Ascending aorta (tissue), 2 donors: Measurements from ENCODE around the gene SNTG2. TPM values are rescaled to one million over a fixed set of nuclear protein-coding genes. Genes with fewer than 3 reads are reported as not detected.

ENCODE experiments used
- DNase-seq, 2 donors: peaks; one replicate each; pipeline ENCODE4 v3.0.0-alpha.2; 2019; ENCODE audit warnings: low spot score in 2 of 2
- H3K27ac ChIP-seq, 2 donors: fragments of 200-600 bp; sonication (generic); one replicate each; pipeline ENCODE4 v1.5.1; 2016 to 2017; ENCODE audit warnings: mild to moderate bottlenecking in 1 of 2
- H3K27me3 ChIP-seq: fragments of 200-600 bp; sonication (generic); one replicate; pipeline ENCODE4 v1.5.1; 2017
- H3K36me3 ChIP-seq, 2 donors: fragments of 200-600 bp; sonication (generic); one replicate each; pipeline ENCODE4 v1.5.1; 2016
- H3K4me1 ChIP-seq, 2 donors: fragments of 200-600 bp; sonication (generic); one replicate each; pipeline ENCODE4 v1.5.1; 2016 to 2017; ENCODE audit warnings: mild to moderate bottlenecking in 1 of 2
- H3K4me3 ChIP-seq, 2 donors: fragments of 200-600 bp; sonication (generic); one replicate each; pipeline ENCODE4 v1.5.1; 2016 to 2017; ENCODE audit warnings: mild to moderate bottlenecking in 1 of 2
- H3K9me3 ChIP-seq, 2 donors: fragments of 200-600 bp; sonication (generic); one replicate each; pipeline ENCODE4 v1.5.1; 2016
- intact Hi-C: fragments of 100-400 bp; cut with DNase I; formaldehyde crosslinking; loops from one replicate; pipeline ENCODE4 v1.15.1; 2023
- total RNA-seq: library from RNA; depleted of rRNA; stranded (reverse); fragments of >200 nt; gene quantifications from one replicate; pipeline ENCODE4 v1.1.0, GENCODE V29; 2016
- TF ChIP-seq, protein P1 (sequence below), 3 experiments: fragments of 200-600 bp in 2 of 3; fragments of 450-650 bp in 1 of 3; sonication (generic) in 2 of 3; IDR thresholded peaks; one replicate each; pipeline ENCODE4 v1.5.1; 2016 to 2019; ENCODE audit warnings: antibody characterized with exemption in 3 of 3, mild to moderate bottlenecking in 1 of 3, moderate library complexity in 1 of 3

The SNTG2 gene
- total RNA-seq, 1 donor from 2014 or later: 9.9 TPM

DNA sequence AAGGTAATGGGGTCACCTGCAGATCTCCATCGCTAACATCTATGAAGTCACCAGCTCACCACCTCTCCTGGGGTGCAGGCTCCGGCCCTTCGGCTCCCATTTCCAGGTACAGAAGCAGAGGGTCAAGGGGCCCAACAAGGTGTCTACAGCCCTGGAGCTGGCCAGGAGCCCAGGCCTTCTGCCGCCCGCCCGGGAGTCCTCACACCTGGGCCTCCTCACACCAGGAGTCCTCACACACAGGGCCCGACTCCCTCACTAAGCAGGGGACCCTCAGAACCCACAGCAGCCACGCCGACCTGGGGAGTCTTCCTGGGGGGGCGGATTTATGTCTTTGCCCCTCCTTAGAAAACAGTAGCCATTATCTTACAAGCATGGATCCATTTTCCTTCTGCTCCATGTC, 419.3 kb downstream of the SNTG2 start:
- no peak for DNase-seq
- intact Hi-C loops: no loop called here
- Histone ChIP-seq H3K4me1 (no peaks in the 10 kb centered on the region), H3K36me3 (no peaks in the 10 kb centered on the region), H3K27me3 (no peaks in the 10 kb centered on the region), H3K27ac (no peak overlapping the region), H3K9me3 (no peaks in the 10 kb centered on the region), H3K4me3 (no peak overlapping the region)
- TF ChIP-seq, protein P1, sequence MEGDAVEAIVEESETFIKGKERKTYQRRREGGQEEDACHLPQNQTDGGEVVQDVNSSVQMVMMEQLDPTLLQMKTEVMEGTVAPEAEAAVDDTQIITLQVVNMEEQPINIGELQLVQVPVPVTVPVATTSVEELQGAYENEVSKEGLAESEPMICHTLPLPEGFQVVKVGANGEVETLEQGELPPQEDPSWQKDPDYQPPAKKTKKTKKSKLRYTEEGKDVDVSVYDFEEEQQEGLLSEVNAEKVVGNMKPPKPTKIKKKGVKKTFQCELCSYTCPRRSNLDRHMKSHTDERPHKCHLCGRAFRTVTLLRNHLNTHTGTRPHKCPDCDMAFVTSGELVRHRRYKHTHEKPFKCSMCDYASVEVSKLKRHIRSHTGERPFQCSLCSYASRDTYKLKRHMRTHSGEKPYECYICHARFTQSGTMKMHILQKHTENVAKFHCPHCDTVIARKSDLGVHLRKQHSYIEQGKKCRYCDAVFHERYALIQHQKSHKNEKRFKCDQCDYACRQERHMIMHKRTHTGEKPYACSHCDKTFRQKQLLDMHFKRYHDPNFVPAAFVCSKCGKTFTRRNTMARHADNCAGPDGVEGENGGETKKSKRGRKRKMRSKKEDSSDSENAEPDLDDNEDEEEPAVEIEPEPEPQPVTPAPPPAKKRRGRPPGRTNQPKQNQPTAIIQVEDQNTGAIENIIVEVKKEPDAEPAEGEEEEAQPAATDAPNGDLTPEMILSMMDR (IDR thresholded peaks at IDR 0.05): no peak

DNA sequence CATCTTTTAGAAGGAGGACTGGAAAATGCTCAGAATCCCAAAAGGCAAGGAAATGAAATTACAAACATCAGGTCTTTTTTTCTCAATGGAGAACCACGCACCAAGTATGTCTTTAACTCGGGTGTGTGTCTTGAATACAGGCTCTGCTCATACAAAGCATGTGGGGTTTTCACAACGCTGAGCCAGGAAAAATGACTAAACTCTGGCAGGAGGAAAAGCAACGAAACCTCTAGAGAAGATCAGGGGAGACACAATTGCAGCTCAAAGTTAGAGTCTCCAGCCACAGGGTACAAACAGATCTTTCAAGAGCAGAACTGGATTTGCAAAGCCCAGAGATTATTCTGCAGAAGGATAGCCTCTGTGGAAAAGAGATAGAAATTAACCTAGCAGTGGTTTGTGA, 419.8 kb downstream of the SNTG2 start:
- no peak overlapping the region for H3K4me3 ChIP-seq
- no peaks in the 10 kb centered on the region for H3K36me3 ChIP-seq
- no peaks in the 10 kb centered on the region for H3K4me1 ChIP-seq
- intact Hi-C loops: no loop called here
- TF ChIP-seq, protein P1 (IDR thresholded peaks at IDR 0.05): no peak
- H3K9me3 ChIP-seq: no peaks in the 10 kb centered on the region
- DNase-seq: no peak
- no peaks in the 10 kb centered on the region for H3K27me3 ChIP-seq
- H3K27ac ChIP-seq: no peak overlapping the region

DNA sequence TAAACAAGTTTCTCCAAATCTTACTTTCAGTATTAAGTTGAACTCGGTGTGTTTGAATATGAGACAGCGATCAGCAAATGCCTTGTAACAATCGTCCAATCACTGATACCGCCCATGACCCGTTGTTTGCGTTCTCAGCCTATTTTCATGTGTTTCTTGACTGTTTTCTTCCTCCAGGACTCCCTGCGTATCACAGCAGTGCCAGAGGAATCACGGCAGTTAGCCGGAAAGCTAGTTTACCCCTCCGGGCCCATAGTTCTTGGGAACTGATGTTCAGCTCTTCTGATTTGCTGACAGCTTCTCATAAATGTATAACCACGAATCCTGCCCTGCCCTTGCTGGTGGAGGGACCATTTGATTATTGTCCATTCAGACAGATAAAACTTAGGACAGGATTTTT, 420.4 kb downstream of the SNTG2 start:
- H3K36me3 ChIP-seq: no peaks in the 10 kb centered on the region
- intact Hi-C loops: no loop called here
- TF ChIP-seq, protein P1 (IDR thresholded peaks at IDR 0.05): no peak
- H3K4me1 ChIP-seq: no peaks in the 10 kb centered on the region
- DNase-seq: no peak
- H3K4me3 ChIP-seq: no peak overlapping the region
- no peak overlapping the region for H3K27ac ChIP-seq
- H3K9me3 ChIP-seq: no peaks in the 10 kb centered on the region
- H3K27me3 ChIP-seq: no peaks in the 10 kb centered on the region

DNA sequence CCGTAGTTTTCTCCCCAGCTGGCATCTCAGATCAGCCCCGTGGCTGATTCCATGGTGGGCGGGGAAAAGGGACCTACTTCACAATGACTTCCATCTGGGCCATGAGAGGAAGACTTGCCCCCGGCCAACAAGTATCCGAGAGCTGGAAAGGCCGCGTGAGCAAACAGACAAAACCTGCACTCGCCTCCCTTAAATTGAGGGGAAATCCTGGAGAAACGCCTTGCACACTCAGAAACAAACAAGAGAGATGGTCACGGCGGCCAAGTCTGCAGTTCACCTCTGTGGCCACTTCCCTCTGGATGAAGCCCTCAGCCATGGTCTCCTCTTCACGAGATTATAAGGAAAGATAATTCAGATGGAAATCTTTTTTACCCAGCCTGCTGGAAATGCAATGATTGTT, 423.2 kb downstream of the SNTG2 start:
- DNase-seq: no peak
- H3K27ac ChIP-seq: no peak overlapping the region

DNA sequence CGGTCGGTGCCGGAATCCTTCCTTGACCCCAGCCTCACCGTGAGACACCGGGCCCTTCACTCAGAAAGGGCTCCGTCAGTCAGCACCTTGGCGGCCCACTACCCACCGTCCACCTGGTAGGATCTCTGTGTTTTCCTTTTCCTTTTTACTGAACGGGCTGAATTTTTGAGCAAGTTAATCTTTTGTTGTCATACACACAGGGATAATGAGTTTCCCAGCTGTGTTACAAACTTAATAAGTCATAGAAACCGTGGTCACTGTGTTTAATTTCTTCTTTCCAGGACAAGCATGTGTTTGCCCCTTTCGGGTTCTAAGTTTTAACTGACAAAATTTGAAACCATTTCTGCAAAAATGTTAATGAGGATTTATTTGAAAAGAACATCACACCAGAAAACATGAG, 423.6 kb downstream of the SNTG2 start:
- Histone ChIP-seq H3K36me3 (no peaks in the 10 kb centered on the region), H3K27ac (no peak overlapping the region), H3K27me3 (no peaks in the 10 kb centered on the region), H3K4me3 (no peak overlapping the region), H3K4me1 (no peaks in the 10 kb centered on the region), H3K9me3 (no peaks in the 10 kb centered on the region)
- DNase-seq: no peak
- intact Hi-C loops: no loop called here
- TF ChIP-seq, protein P1 (IDR thresholded peaks at IDR 0.05): no peak

More for the DNA sequence above, 423.2 kb downstream of the SNTG2 start:
- Histone ChIP-seq H3K4me1 (no peaks in the 10 kb centered on the region), H3K36me3 (no peaks in the 10 kb centered on the region), H3K27me3 (no peaks in the 10 kb centered on the region), H3K9me3 (no peaks in the 10 kb centered on the region), H3K4me3 (no peak overlapping the region)
- intact Hi-C loops: no loop called here
- TF ChIP-seq, protein P1 (IDR thresholded peaks at IDR 0.05): no peak

DNA sequence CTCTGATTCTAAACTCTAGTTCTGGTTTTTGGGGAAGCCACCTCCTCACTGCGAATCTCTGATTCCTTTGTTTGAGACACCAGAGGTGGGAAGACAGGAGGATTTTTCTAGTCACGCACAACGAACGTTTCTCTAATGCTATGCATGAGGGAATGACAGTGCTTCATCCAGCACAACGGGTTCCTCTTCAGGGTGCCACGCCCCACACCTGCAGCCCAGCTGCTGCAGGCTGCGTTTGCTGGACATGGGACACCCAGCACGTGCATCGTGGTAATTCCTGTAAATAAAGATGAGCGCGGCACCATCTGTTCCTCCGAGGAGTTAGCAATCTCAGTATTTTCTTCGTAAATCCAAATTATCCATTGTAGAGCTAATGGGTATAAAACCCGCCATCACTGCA, 425.1 kb downstream of the SNTG2 start:
- Histone ChIP-seq H3K4me3 (no peak overlapping the region), H3K4me1 (no peaks in the 10 kb centered on the region), H3K36me3 (no peaks in the 10 kb centered on the region), H3K27me3 (no peaks in the 10 kb centered on the region), H3K9me3 (no peaks in the 10 kb centered on the region), H3K27ac (no peak overlapping the region)
- DNase-seq: no peak
- intact Hi-C loops: no loop called here
- TF ChIP-seq, protein P1 (IDR thresholded peaks at IDR 0.05): no peak
